Lung (tissue), 12 donors: ENCODE data around the gene CNTNAP1. TPM values are rescaled to one million over a fixed set of nuclear protein-coding genes. Genes with fewer than 3 reads are reported as not detected.
A peak's percentile ranks its signal among the peaks of the same experiment; 100 is the strongest.

Source experiments
- ATAC-seq: fragments of 200-7000 bp; cut with Tn5 transposase; one replicate; pipeline ENCODE4 v1.9.1; 2020; ENCODE audit warnings: moderate number of reproducible peaks; ENCODE audit not compliant: insufficient read depth, low FRiP score
- DNase-seq, 3 donors: peaks; one replicate each; pipeline ENCODE4 v3.0.0-alpha.2; 2013 to 2017
- H3K27ac ChIP-seq, 2 donors: one replicate each; pipeline ENCODE4 v1.5.1; 2013; ENCODE audit warnings: mild to moderate bottlenecking in 2 of 2, moderate library complexity in 2 of 2, control low read depth in 1 of 2, inconsistent platforms in 1 of 2, low read depth in 1 of 2, low read length in 1 of 2
- H3K27me3 ChIP-seq, 3 donors: one replicate each; pipeline ENCODE4 v1.5.1; 2013; ENCODE audit warnings: low read length in 2 of 3; ENCODE audit not compliant: control insufficient read depth in 3 of 3, insufficient read depth in 3 of 3
- H3K36me3 ChIP-seq, 4 donors: one replicate each; pipeline ENCODE4 v1.5.1; 2013; ENCODE audit warnings: low read length in 4 of 4, mild to moderate bottlenecking in 1 of 4, moderate library complexity in 1 of 4; ENCODE audit not compliant: control insufficient read depth in 4 of 4, insufficient read depth in 4 of 4
- H3K4me1 ChIP-seq, 5 donors: one replicate each; pipeline ENCODE4 v1.5.1; 2013; ENCODE audit warnings: low read length in 5 of 5, mild to moderate bottlenecking in 2 of 5, moderate library complexity in 1 of 5; ENCODE audit not compliant: control insufficient read depth in 5 of 5, insufficient read depth in 5 of 5
- H3K4me3 ChIP-seq: one replicate; pipeline ENCODE4 v1.5.1; 2013; ENCODE audit warnings: mild to moderate bottlenecking, control low read depth, moderate library complexity
- H3K9ac ChIP-seq, 2 donors: one replicate each; pipeline ENCODE4 v1.5.1; 2013; ENCODE audit warnings: low read length in 2 of 2, control low read depth in 1 of 2; ENCODE audit not compliant: insufficient read depth in 1 of 2
- H3K9me3 ChIP-seq, 4 donors: one replicate each; pipeline ENCODE4 v1.5.1; 2013; ENCODE audit warnings: low read length in 3 of 4, mild to moderate bottlenecking in 1 of 4, moderate library complexity in 1 of 4; ENCODE audit not compliant: control insufficient read depth in 4 of 4, insufficient read depth in 3 of 4
- CTCF ChIP-seq: IDR thresholded peaks from 2 replicates; pipeline ENCODE4 v1.5.1; 2012; ENCODE audit warnings: mild to moderate bottlenecking; ENCODE audit errors: control extremely low read depth, extremely low read depth
- WGBS, 2 donors: extraction: QIAGEN DNeasy Blood & Tissue Kit; methylation state at CpG; one replicate each; pipeline ENCODE4 v1.1.7; 2013; 5-methylcytosine and 5-hydroxymethylcytosine counted together
- polyA plus RNA-seq, 2 donors: library from polyadenylated mRNA; stranded (reverse); fragments of 200-250 nt; gene quantifications; one replicate each; pipeline ENCODE4 v1.2.1, GENCODE V29; 2013
- total RNA-seq, 2 donors: library from RNA; depleted of rRNA in 1 of 2; stranded (reverse); fragments of >200 nt in 1 of 2; gene quantifications; one replicate each; pipeline ENCODE4 v1.2.1, GENCODE V29; 2014 to 2021
- donor health status: control.
- donor health status: control.
- donor health status: Bipolar disorder and iron deficiency.
- donor health status: healthy.
- donor health status: DM: yes; HTN: yes; CAD: no.

The CNTNAP1 gene
- total and polyA plus RNA-seq, 4 donors = 2.9 to 12.5 (median 7.6) TPM

- 5 to 6% methylated on average over 28 to 32 of the region's 32 CpGs for WGBS, 2 donors
- Histone ChIP-seq H3K4me1 (peaks cover 8 to 36% (median 10%) of the 10 kb centered on the region in 5 donors), H3K27me3 (no peaks in the 10 kb centered on the region), H3K4me3 (no peak overlapping the region), H3K9ac (peak overlapping the region in 1 of 2 donors; percentile 56), H3K9me3 (no peaks in the 10 kb centered on the region), H3K36me3 (peaks cover 0 to 41% (median 26%) of the 10 kb centered on the region in 4 donors), H3K27ac (peak overlapping the region; percentile 17 to 85)
- peak; percentile 66 to 79 (median 72) for DNase-seq
- no peak for ATAC-seq
- TF ChIP-seq CTCF = no peak
These were observed 8.2 kb upstream of the CNTNAP1 start for GRCh38 chr17:42673885-42674754.

GRCh38 chr17:42674755-42675347 lies 7.5 kb upstream of the CNTNAP1 start:
- Histone ChIP-seq H3K27ac (peak overlapping the region; percentile 85 to 91), H3K4me3 (peak overlapping the region; percentile 76), H3K4me1 (peaks cover 9 to 43% (median 10%) of the 10 kb centered on the region in 5 donors), H3K27me3 (no peaks in the 10 kb centered on the region), H3K9ac (peak overlapping the region in 1 of 2 donors; percentile 56), H3K36me3 (peaks cover 0 to 34% (median 20%) of the 10 kb centered on the region in 4 donors), H3K9me3 (no peaks in the 10 kb centered on the region)
- WGBS, 2 donors = 21 to 23% methylated on average over 9 of the region's 9 CpGs
- TF ChIP-seq CTCF = no peak
- DNase-seq = no peak
- ATAC-seq = no peak

- H3K9me3 ChIP-seq = no peaks in the 10 kb centered on the region
- H3K27ac ChIP-seq = peak overlapping the region; percentile 82 to 91
- H3K9ac ChIP-seq = peak overlapping the region; percentile 25 to 70
- TF ChIP-seq CTCF = no peak
- DNase-seq = no peak
- H3K4me1 ChIP-seq = peaks cover 9 to 47% (median 14%) of the 10 kb centered on the region in 5 donors
- 2 to 4% methylated on average over 27 of the region's 27 CpGs for WGBS, 2 donors
- ATAC-seq = no peak
- peak overlapping the region; percentile 76 for H3K4me3 ChIP-seq
- H3K27me3 ChIP-seq = no peaks in the 10 kb centered on the region
- peaks cover 0 to 31% (median 17%) of the 10 kb centered on the region in 4 donors for H3K36me3 ChIP-seq
These were observed 6.9 kb upstream of the CNTNAP1 start for GRCh38 chr17:42675348-42675964.
